ENCODE data around the gene INSM1. TPM values are rescaled to one million over a fixed set of nuclear protein-coding genes. Genes with fewer than 3 reads are reported as not detected.

Gene INSM1
- total RNA-seq, 1 donor from 2014 or later = not detected

DNA sequence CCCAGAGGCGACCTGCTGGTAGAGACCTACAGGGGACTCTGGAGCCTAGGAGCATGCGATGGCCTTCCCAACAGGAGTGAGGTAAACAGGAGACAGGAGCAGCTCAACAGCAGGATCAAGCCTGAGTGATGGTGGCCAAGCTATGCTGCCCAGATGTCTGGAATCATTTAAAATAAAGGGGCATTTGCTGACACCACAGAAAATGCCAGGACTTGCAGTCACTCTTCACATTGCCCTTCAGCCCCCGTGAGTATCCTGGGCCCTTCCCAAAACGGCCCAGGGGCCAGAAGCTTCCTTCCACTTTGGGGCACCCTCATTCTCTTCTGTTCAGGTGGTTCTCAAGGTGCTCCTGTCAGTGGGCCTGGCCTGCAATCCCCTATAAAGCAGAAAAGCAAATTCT lies 23.2 kb downstream of the INSM1 start:
- Mint-ChIP-seq H3K9me3 (ENCODE audit: unreplicated experiment) (no peaks in the 10 kb centered on the region), H3K4me1 (ENCODE audit: unreplicated experiment) (peaks cover 3% of the 10 kb centered on the region), H3K27me3 (ENCODE audit: unreplicated experiment) (peaks cover 3% of the 10 kb centered on the region), H3K27ac (ENCODE audit: unreplicated experiment) (no peak overlapping the region), H3K4me3 (ENCODE audit: unreplicated experiment) (no peak overlapping the region), H3K36me3 (ENCODE audit: low read depth, unreplicated experiment) (peaks cover 6% of the 10 kb centered on the region)
- no peak for DNase-seq (ENCODE audit: low spot score)
- TF ChIP-seq, protein P1, sequence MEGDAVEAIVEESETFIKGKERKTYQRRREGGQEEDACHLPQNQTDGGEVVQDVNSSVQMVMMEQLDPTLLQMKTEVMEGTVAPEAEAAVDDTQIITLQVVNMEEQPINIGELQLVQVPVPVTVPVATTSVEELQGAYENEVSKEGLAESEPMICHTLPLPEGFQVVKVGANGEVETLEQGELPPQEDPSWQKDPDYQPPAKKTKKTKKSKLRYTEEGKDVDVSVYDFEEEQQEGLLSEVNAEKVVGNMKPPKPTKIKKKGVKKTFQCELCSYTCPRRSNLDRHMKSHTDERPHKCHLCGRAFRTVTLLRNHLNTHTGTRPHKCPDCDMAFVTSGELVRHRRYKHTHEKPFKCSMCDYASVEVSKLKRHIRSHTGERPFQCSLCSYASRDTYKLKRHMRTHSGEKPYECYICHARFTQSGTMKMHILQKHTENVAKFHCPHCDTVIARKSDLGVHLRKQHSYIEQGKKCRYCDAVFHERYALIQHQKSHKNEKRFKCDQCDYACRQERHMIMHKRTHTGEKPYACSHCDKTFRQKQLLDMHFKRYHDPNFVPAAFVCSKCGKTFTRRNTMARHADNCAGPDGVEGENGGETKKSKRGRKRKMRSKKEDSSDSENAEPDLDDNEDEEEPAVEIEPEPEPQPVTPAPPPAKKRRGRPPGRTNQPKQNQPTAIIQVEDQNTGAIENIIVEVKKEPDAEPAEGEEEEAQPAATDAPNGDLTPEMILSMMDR (IDR thresholded peaks at IDR 0.05; ENCODE audit: unreplicated experiment) = no peak

DNA sequence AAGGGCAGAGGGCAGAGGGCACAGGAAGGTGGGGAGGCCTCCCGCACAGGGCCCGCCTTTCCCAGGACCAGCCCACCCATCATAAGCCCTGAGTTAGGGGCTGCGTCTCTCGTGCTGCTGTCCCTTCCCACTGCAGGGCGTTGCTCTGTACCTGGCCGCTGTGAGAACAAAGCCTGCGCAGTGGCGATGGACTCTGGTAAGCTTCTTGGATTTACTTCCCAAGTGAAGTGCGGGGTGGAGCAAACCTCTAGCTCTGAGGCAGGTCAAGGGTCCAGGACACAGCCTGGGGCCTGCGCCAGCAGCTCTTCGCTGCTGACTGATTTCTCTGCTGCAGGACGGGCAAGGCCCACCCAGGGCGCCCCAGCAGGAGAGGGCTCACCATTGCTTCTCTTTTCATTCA lies 23.9 kb downstream of the INSM1 start:
- H3K4me3 Mint-ChIP-seq (ENCODE audit: unreplicated experiment) = no peak overlapping the region
- H3K27me3 Mint-ChIP-seq (ENCODE audit: unreplicated experiment) = peaks cover 6% of the 10 kb centered on the region
- no peak overlapping the region for H3K27ac Mint-ChIP-seq (ENCODE audit: unreplicated experiment)

DNA sequence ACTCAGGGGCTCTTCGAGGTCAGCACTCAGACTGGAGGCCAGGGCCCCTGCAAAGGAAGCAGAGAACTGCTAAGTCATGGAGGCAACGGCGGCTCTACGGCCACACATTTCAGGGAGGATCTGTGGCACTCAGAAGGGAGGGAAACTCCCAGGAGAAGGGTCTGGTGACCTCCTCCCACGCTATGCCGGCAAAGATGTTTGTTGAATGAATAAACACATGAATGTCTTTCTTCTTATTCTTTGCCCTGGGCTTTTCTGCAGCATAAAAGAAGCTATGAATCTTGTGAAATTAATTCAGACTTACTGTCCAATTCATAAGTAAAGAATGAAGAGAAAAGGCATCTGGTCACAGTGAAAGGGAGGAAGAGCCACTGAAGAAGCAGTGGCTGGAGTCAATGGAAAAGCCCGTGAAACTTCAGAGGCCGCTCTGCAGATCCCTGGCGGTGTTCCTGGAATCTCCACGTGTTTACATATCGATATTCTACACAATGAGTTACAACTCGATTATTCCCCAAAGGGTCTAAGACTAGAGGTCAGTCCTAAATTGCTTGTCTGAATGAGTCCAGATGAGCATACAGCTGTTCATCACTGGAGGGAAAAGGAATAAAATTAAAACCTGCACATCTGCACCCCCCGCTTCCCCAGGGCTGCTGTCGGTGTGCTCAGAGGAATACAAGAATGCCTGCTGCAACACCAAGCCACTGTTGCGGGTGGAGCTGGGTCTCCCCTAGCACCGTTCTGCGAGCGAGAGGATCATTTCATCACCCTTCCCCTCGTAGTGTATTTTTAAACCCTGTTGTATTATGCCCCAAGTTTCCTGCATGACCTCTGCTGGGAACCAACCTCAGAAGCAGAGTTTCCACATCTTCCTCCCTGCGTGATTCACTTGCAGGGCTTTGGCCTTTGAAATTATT lies 25.6 kb downstream of the INSM1 start:
- H3K27ac Mint-ChIP-seq (ENCODE audit: unreplicated experiment) = no peak overlapping the region
- TF ChIP-seq, protein P1 (IDR thresholded peaks at IDR 0.05; ENCODE audit: unreplicated experiment) = no peak
- H3K4me3 Mint-ChIP-seq (ENCODE audit: unreplicated experiment) = peak overlapping the region; percentile 56
- H3K4me1 Mint-ChIP-seq (ENCODE audit: unreplicated experiment) = peaks cover 6% of the 10 kb centered on the region
- H3K27me3 Mint-ChIP-seq (ENCODE audit: unreplicated experiment) = peaks cover 12% of the 10 kb centered on the region
- peaks cover 6% of the 10 kb centered on the region for H3K36me3 Mint-ChIP-seq (ENCODE audit: low read depth, unreplicated experiment)
- no peak for DNase-seq (ENCODE audit: low spot score)
- no peaks in the 10 kb centered on the region for H3K9me3 Mint-ChIP-seq (ENCODE audit: unreplicated experiment)

More for the DNA sequence above, 23.9 kb downstream of the INSM1 start:
- Mint-ChIP-seq H3K36me3 (ENCODE audit: low read depth, unreplicated experiment) (peaks cover 6% of the 10 kb centered on the region), H3K4me1 (ENCODE audit: unreplicated experiment) (peaks cover 6% of the 10 kb centered on the region), H3K9me3 (ENCODE audit: unreplicated experiment) (no peaks in the 10 kb centered on the region)
- no peak for DNase-seq (ENCODE audit: low spot score)
- TF ChIP-seq, protein P1 (IDR thresholded peaks at IDR 0.05; ENCODE audit: unreplicated experiment) = no peak

DNA sequence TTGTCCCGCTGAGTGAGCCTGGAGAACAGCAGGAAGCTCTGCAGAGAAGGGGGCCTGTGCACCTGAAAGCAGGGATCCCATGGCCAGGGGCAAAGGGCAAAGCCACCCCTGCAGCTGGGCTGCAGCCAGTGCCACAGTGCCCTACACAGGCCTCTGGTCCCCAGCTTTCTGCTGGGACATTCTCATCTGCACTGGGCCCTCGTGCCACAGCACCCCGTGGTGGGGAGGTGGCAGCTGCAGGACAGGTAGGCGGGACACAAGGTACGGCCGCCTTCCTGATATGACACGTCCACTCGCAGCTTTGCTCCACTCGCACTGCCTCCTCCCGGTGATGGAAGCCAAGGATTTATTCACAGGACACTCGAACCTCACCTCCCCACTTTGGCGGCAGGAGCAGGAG lies 27.2 kb downstream of the INSM1 start:
- TF ChIP-seq, protein P1 (IDR thresholded peaks at IDR 0.05; ENCODE audit: unreplicated experiment) = no peak
- Mint-ChIP-seq H3K4me3 (ENCODE audit: unreplicated experiment) (no peak overlapping the region), H3K27me3 (ENCODE audit: unreplicated experiment) (peaks cover 15% of the 10 kb centered on the region), H3K4me1 (ENCODE audit: unreplicated experiment) (peaks cover 6% of the 10 kb centered on the region), H3K27ac (ENCODE audit: unreplicated experiment) (no peak overlapping the region), H3K9me3 (ENCODE audit: unreplicated experiment) (no peaks in the 10 kb centered on the region), H3K36me3 (ENCODE audit: low read depth, unreplicated experiment) (peaks cover 6% of the 10 kb centered on the region)
- no peak for DNase-seq (ENCODE audit: low spot score)

DNA sequence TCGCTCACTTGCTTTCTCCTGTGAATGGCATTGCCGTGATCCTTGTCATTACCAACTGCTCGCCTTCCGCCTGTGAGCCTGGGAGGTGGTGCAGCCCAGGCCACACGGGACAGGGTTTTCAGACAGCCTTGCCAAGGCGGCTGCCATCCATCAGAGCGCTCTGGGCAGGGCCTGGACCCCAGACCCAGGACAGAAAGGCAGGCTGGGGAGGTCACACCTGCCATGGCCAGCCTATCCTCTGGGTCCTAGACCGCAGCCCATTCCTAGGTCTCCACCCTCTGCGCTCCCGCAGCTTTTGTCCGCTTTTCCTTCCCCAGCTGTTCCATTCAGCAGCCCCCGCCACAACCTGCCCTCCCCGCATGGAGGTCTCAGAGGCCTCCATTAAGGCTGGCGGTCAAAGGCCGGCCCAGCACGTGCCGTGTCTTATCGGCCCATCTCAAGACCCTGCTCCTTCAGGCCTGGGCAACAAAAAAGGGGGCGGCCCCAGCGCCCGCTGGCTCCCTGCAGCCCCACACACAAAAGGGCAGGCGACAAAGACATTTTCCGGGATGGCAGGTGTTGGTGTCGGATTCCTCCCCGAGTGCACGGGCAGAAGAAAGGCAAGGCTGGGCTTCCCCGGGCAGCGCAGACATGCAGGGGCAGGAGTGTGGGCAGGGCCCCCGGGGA lies 28.1 kb downstream of the INSM1 start:
- H3K27me3 Mint-ChIP-seq (ENCODE audit: unreplicated experiment) = peaks cover 13% of the 10 kb centered on the region
- H3K36me3 Mint-ChIP-seq (ENCODE audit: low read depth, unreplicated experiment) = peaks cover 6% of the 10 kb centered on the region
- TF ChIP-seq, protein P1 (IDR thresholded peaks at IDR 0.05; ENCODE audit: unreplicated experiment) = no peak
- peaks cover 6% of the 10 kb centered on the region for H3K4me1 Mint-ChIP-seq (ENCODE audit: unreplicated experiment)
- no peaks in the 10 kb centered on the region for H3K9me3 Mint-ChIP-seq (ENCODE audit: unreplicated experiment)
- no peak overlapping the region for H3K4me3 Mint-ChIP-seq (ENCODE audit: unreplicated experiment)
- no peak for DNase-seq (ENCODE audit: low spot score)
- H3K27ac Mint-ChIP-seq (ENCODE audit: unreplicated experiment) = no peak overlapping the region

Measured in endothelial cell (in vitro differentiated cells).